Activated CD4-positive, alpha-beta T cell treated with anti-CD3 and anti-CD28 coated beads, Interleukin-2, amount 50 U/mL, for 24 hours (primary cell): Measurements from ENCODE around the gene LYAR.

Experiments used
- DNase-seq, 2 donors: peaks; one replicate each; pipeline ENCODE4 v3.0.0-alpha.2; 2020; ENCODE audit warnings: low read depth in 1 of 2, low spot score in 1 of 2

The LYAR gene, protein sequence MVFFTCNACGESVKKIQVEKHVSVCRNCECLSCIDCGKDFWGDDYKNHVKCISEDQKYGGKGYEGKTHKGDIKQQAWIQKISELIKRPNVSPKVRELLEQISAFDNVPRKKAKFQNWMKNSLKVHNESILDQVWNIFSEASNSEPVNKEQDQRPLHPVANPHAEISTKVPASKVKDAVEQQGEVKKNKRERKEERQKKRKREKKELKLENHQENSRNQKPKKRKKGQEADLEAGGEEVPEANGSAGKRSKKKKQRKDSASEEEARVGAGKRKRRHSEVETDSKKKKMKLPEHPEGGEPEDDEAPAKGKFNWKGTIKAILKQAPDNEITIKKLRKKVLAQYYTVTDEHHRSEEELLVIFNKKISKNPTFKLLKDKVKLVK

GRCh38 chr4:4289941-4290850, at the start of gene LYAR, which contains the start of gene ZBTB49:
TSS of gene LYAR (minus strand) at chr4:4290154. CDS start at chr4:4283742, 6,412 bp downstream.
TSS of gene ZBTB49 (plus strand) at chr4:4290251. CDS start at chr4:4299946, 9,695 bp downstream.
- peak; percentile 93 to 94 for DNase-seq

- no peak for DNase-seq
Measured at GRCh38 chr4:4339504-4340085, 49.6 kb upstream of the LYAR start.

- no peak for DNase-seq
Measured at GRCh38 chr4:4338210-4339001, 48.5 kb upstream of the LYAR start.

GRCh38 chr4:4334798-4335520, 45.0 kb upstream of the LYAR start:
- peak; percentile 39 to 57 for DNase-seq

DNA sequence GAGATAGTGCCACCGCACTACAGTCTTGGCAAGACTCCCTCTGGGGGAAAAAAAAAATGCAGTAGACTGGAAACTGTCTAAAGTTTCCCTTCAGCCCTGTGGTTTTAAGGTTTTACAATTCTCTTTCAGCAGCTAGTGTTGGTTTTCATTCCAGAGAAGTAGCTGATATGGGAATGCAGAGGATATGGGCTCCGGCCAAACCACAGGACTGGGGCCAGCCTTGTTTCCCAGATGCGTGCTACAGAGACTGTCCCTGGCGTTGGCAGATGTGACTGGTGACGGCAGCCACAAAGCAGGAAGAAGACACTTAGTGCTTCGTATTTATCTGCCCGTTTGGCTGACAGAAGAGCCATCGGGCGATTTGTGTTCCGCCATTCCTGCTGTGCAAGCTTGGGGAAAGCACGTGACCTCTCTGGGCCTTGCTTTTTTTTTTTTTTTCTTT, 43.3 kb upstream of the LYAR start:
- no peak for DNase-seq

GRCh38 chr4:4332529-4332928, 42.6 kb upstream of the LYAR start:
- no peak for DNase-seq

DNA sequence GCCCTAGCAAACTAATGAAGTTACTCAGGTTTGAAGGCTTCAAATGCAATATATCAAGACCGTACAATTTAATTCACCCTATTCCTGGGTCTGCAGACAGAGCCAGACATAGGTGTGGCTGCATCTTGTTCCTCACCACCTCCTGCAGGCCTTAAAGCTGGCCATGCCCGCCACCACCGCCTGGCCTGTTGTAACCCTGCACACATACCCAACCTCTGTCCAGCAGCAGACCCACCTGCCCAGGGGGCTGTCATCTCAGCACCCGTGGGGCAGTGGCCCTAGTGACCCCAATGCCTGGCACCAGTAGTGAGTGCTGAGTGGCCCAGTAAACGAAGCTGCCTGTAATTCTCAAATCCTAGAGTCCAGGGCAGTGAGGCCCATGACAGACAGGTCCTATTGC, 40.8 kb upstream of the LYAR start:
- DNase-seq: no peak

DNA sequence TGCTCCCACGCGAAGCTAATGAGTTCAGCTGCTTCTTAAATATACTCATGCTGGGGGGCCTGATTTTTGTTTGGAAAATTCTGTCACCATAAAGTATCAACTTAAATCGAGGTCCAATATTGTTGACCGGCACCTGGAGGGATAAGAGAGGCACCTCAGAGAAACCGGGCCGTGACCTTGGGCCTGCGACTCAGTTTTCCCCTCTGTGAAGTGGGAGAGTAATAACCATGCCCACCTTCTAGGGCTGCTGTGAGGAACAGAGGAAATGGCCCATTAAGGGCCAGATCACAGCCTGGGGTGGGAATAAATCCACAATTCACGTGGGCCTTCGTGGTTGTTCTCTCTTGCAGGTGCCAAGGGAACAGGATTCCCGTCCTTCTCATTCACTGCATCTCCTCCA, 39.5 kb upstream of the LYAR start:
- no peak for DNase-seq

DNA sequence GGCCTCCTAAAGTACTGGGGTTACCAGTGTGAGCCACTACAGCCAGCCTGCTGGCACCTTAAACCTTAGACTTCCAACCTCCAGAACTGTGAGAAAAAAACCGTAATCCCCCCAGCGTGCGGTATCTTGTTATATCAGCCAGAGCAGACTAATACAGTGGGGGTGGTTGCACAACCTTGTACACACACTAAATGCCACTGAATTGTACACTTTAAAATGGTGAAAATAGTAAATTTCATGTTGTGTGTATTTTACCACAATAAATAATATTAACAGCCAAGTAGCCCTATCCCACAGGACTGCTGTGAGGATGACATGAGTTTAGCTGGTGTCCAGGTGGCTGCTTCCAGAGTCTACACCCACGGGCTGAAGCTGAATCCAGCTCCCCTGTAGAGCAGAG, 38.9 kb upstream of the LYAR start:
- DNase-seq: no peak

DNA sequence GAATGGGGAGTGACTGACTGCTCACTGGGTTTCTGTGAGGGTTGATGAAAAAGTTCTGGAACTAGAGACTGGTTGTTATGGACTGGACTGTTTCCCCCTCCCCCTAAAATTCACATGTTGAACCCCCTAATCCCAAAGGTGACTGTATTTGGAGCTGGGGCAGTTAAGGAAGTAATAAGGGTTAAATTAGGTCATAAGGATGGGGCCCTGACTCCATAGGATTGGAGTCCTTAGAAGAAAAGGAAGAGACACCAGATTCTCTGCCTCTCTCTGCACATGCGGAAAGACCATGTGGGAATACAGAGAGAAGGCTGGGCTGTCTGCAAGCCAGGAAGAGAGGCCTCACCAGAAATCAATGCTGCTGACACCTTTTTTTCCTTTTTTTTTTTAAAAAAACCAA, 38.3 kb upstream of the LYAR start:
- no peak for DNase-seq

GRCh38 chr4:4327652-4328121, 37.7 kb upstream of the LYAR start:
- no peak for DNase-seq

DNA sequence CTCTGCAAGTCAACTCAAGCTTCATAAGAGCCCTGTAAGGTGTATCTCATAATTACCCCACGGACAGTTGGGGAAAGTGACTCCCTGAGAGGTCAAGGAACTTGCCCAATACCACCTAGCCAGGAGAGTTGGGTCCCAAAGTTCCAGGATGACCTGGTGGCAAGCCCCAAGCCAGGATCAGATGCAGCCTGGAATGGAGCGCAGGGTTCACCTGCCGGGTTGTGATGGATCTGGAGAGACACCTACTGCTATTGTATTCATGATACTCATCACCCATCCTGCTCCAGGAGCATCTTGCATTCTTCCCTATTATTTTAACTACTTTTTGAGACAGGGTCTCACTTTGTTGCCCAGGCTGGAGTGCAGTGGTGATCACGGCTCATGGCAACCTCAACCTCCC, 36.2 kb upstream of the LYAR start:
- DNase-seq: no peak

DNA sequence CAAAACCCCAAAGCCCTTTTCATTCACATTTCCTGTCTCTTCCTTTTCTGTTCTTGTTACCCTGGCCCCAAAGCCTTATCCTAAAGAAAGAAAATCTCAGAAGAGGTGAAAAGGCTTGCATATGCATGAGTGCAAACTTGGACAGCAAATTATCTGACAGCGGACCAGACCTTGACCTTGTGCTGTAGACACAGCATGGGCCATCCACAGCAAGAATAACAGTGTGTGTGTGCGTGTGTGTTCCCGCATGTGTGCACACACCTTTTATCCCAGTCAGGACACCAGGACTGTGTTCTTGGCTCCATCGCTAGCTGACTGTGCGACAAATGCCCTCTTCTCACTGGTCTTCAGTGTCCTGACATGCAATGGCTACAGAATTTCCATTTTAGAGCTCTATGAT, 35.4 kb upstream of the LYAR start:
- no peak for DNase-seq

DNA sequence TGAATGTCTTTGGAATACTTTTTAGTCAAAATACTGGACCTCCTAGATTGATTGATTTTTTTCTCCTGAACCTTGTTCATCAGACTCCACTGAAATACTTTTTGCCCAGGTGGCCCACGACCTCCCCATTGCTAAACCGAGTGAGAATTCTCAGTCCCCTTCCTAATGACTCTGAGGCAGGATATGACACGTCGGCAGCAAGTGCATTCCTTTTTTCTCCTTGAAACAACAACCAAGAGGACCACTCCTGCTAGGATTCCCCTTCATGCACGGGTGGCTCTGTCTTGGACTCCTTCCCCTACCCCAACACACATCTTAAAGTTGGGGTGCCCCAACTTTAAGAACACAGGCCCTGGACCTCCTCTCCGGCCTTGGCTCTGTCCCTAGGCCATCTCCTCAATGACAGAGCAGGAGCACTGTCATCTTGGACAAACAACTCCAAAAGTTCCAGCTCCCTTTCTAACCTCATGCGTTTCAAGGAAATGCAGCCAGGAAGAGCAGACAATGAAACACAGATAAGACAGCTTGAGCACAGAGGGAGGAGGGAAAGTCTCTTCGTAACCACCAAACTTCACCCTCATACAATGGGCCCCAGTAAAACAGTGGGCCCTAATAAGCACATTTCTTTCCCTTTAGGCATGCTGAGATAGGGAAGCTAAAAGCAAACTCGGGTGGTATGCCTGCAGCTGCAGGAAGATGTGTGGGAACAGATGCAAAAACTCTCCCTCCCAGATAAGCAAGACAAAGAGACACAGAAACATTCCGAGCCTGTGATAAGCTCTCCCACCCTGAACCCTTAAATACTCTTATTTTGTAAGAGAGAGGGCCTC, 34.0 kb upstream of the LYAR start:
- DNase-seq: no peak

DNA sequence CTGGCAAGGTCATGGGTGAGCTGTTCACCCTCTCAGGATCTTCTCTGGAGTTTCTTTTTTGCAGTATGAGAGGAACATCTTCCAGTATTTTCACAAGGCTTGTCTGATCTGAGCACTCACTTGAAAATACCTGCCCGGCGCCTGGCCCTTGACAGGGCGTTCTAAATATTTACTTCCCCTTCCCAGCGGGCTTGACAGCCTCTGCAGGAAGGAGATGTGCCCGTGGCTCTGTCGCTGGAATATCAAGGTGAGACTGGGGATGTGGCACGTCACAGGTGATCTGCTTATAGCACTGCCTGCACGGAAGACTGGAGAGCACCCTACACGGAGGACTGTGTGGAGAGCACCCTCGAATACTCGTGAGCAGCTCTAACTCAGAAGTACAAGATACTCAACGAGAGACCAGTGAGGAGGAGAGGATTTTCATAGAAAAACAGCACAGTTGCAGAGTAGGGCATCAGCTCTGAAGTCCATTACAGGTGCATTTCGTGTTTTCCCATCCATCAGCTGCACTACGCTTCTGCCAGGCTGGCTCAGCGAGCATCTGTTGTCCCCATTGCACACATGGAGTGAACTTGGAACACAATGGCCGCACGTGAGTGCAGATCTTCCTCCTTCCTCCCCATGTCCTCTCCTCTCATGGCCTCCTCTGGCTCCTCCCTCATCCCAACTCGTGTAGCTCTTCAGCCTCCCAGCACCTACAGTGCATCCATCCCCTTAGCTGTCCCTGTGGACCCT, 32.2 kb upstream of the LYAR start:
- no peak for DNase-seq

GRCh38 chr4:4320951-4321714, 31.2 kb upstream of the LYAR start:
- DNase-seq: no peak

- no peak for DNase-seq
Measured at GRCh38 chr4:4320528-4320927, 30.6 kb upstream of the LYAR start.
